Right atrium auricular region (tissue), 2 donors: ENCODE data around the gene ISOC2. TPM values are rescaled to one million over a fixed set of nuclear protein-coding genes. Genes with fewer than 3 reads are reported as not detected.
A peak's percentile ranks its signal among the peaks of the same experiment; 100 is the strongest.

Experiments
- DNase-seq: peaks from one replicate; pipeline ENCODE4 v3.0.0-alpha.2; 2019; ENCODE audit warnings: low spot score
- H3K27ac ChIP-seq, 2 donors: fragments of 200-600 bp; sonication (generic); 1 replicate in 1 of 2; 2 replicates in 1 of 2; pipeline ENCODE4 v1.5.1; 2016 to 2019
- H3K27me3 ChIP-seq, 2 donors: fragments of 200-600 bp; sonication (generic); one replicate each; pipeline versions ENCODE4 v1.5.1 to v1.6.0; 2017 to 2019
- H3K36me3 ChIP-seq: fragments of 200-600 bp; sonication (generic); one replicate; pipeline ENCODE4 v1.5.1; 2016
- H3K4me1 ChIP-seq, 2 donors: fragments of 200-600 bp; sonication (generic); one replicate each; pipeline versions ENCODE4 v1.5.1 to v1.6.0; 2017 to 2019
- H3K4me3 ChIP-seq, 2 donors: fragments of 200-600 bp; sonication (generic); 1 replicate in 1 of 2; 2 replicates in 1 of 2; pipeline ENCODE4 v1.5.1; 2017 to 2019; ENCODE audit warnings: mild to moderate bottlenecking in 1 of 2, moderate library complexity in 1 of 2
- H3K9me3 ChIP-seq, 2 donors: fragments of 200-600 bp; sonication (generic); one replicate each; pipeline ENCODE4 v1.5.1; 2019
- CTCF ChIP-seq, 2 donors: fragments of 200-600 bp; sonication (generic); IDR thresholded peaks; one replicate each; pipeline ENCODE4 v1.5.1; 2019; ENCODE audit warnings: antibody characterized with exemption in 2 of 2
- total RNA-seq, 2 donors: library from RNA; depleted of rRNA; stranded (reverse); fragments of >200 nt; gene quantifications; one replicate each; pipeline ENCODE4 v1.1.0, GENCODE V29; 2016

ISOC2 gene, protein sequence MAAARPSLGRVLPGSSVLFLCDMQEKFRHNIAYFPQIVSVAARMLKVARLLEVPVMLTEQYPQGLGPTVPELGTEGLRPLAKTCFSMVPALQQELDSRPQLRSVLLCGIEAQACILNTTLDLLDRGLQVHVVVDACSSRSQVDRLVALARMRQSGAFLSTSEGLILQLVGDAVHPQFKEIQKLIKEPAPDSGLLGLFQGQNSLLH
- total RNA-seq = 10 to 100 TPM; 87.0 to 92.2 TPM

DNA sequence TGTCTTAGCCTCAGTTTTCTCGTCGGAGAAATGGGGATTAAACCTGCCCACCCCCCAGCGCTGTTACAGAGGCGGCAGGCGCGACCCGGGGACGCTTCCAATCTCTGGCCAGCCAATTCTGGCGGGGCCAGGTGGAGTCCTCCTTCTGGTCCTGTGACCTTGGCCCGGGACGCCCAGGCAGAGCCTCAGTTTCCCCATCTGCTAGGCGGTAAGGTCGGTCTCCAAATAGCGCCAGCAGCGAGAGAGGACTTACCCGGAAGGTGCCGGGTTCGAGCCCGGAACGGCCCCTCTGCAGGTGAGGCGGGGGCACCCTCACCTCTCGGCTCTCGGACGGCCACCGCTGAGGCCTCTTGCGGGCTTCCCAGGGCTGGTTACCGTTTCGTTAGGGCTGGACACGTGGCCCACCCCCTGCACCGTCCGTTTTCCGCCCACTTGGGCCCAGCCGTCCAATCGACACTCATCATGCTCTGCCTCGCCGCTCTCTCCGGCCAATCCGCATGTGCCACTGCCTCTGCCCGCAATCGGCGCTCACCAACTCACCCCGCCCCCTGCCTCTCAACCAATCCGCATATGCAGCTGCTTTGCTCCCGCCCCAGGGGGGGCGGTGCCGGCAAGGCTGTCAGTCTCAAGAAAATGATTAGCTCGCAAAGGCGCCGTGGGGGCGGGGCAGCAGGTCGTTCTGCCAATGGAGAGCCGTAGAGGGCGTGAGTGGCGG is at the start of gene ISOC2:
TSS of gene ISOC2 (minus strand) at position 384 of the 715 bp plus-strand sequence. CDS start 5,156 bp downstream, outside the sequence.
- DNase-seq = peak; percentile 100
- Histone ChIP-seq H3K36me3 (no peaks in the 10 kb centered on the region), H3K27me3 (no peaks in the 10 kb centered on the region), H3K4me1 (peaks cover 0 to 30% of the 10 kb centered on the region in 2 donors), H3K27ac (peak within 1 kb of the TSS; percentile 83 to 94), H3K9me3 (no peaks in the 10 kb centered on the region), H3K4me3 (peak within 1 kb of the TSS; percentile 67 to 81)
- TF ChIP-seq CTCF (IDR thresholded peaks at IDR 0.05) = no peak

GRCh38 chr19:55508120-55508519 is 46.7 kb upstream of the ISOC2 start:
- no peak for TF ChIP-seq CTCF (IDR thresholded peaks at IDR 0.05)
- H3K9me3 ChIP-seq = no peaks in the 10 kb centered on the region
- no peak for DNase-seq
- H3K4me3 ChIP-seq = no peak overlapping the region
- no peaks in the 10 kb centered on the region for H3K27me3 ChIP-seq
- H3K27ac ChIP-seq = no peak overlapping the region
- H3K36me3 ChIP-seq = no peaks in the 10 kb centered on the region
- H3K4me1 ChIP-seq = peaks cover 0 to 10% of the 10 kb centered on the region in 2 donors

DNA sequence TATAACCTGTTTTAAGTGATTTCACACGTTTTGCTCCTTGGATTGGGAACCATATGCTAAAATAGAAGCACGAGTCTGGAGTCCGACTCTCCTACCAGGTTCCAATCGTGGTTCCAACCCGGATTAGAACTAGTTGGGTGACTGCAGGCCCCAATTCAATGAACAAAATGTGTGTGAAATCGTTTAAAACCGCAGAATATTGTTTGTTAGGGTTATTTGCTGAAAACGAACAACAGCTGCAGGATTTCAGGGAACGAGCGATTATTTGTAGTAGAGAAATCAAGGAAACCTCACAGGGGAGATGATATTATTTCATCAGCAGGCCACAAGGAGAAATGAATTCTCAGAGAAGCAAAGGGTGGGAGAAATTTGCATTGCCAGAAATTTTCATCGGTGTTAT is 43.5 kb upstream of the ISOC2 start:
- Histone ChIP-seq H3K36me3 (no peaks in the 10 kb centered on the region), H3K27me3 (no peaks in the 10 kb centered on the region), H3K27ac (no peak overlapping the region), H3K4me1 (peaks cover 0 to 10% of the 10 kb centered on the region in 2 donors), H3K4me3 (no peak overlapping the region), H3K9me3 (no peaks in the 10 kb centered on the region)
- TF ChIP-seq CTCF (IDR thresholded peaks at IDR 0.05) = no peak
- no peak for DNase-seq

DNA sequence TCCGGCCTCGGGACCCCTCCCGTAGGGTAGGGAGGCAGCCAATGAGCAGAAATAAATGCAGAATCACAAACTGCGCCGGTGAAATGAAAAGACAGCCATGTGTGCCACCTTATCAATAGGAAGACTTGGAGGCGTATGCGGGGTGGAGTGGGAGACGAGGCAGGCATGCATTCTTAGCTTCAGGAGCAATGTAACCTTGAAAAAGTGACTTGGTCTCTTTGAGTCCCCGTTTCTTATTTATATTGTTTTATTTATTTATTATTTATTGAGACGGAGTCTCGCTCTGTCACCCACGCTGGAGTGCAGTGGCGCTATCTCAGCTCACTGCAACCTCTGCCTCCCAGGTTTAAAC is 42.8 kb upstream of the ISOC2 start:
- H3K4me1 ChIP-seq = peaks cover 0 to 10% of the 10 kb centered on the region in 2 donors
- no peaks in the 10 kb centered on the region for H3K9me3 ChIP-seq
- H3K27ac ChIP-seq = peak overlapping the region; percentile 75
- H3K27me3 ChIP-seq = no peaks in the 10 kb centered on the region
- peak overlapping the region in 1 of 2 donors; percentile 53 for H3K4me3 ChIP-seq
- no peaks in the 10 kb centered on the region for H3K36me3 ChIP-seq
- peak in 1 of 2 donors; percentile 5 for TF ChIP-seq CTCF (IDR thresholded peaks at IDR 0.05)
- no peak for DNase-seq

- Histone ChIP-seq H3K4me3 (peak overlapping the region; percentile 41 to 53), H3K27me3 (no peaks in the 10 kb centered on the region), H3K36me3 (no peaks in the 10 kb centered on the region), H3K9me3 (no peaks in the 10 kb centered on the region), H3K4me1 (peaks cover 0 to 10% of the 10 kb centered on the region in 2 donors), H3K27ac (peak overlapping the region; percentile 75)
- peak; percentile 93 for DNase-seq
- TF ChIP-seq CTCF (IDR thresholded peaks at IDR 0.05) = peak; percentile 98 to 100
Measured at GRCh38 chr19:55503502-55504251, 42.2 kb upstream of the ISOC2 start.
